Non-pigmented ciliary epithelial cell (primary cell): ENCODE results near the gene PDRG1.
"Not testable (repeated sequence)": the region's sequence is repeated elsewhere in the genome, so short reads cannot be mapped to it uniquely, and the experiment has no call there.

Experiments
- DNase-seq: peaks from one replicate; pipeline ENCODE4 v3.0.0-alpha.2; 2010; ENCODE audit warnings: low read depth

PDRG1 gene

DNA sequence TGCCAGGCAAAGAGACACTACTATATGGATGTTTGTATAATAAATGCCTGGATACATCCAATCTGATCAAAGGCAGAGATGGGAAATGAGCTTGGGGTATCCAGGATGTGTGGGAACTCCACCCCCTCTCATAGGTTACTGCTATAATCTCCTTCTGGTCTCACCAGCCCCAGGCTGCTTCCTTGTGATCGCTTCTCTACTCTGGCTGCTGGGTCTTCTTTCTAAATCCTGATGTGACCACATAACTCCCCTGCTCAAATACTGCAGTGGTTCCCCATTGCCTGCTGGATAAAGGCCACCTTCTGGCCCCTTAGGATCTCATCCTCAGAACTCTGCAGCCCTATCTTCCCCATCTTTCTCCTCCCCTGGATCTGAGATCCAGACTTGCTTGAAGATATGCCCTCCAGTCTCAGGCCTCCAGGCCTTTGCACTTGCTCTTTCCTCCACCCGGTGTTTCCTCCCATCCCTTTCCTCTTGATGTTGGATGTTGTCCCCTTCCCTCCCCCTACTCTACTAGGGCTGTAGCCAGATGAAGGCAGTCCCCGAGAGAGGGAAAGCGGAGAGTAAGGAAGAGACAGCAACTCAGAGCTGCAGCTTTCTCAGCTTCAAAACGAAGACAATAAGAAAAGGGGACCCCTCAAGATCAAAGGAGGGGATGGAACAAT is 15.3 kb upstream of the PDRG1 start:
- DNase-seq: no peak

GRCh38 chr20:31963889-31964288 is 12.0 kb upstream of the PDRG1 start:
- DNase-seq: no peak

DNA sequence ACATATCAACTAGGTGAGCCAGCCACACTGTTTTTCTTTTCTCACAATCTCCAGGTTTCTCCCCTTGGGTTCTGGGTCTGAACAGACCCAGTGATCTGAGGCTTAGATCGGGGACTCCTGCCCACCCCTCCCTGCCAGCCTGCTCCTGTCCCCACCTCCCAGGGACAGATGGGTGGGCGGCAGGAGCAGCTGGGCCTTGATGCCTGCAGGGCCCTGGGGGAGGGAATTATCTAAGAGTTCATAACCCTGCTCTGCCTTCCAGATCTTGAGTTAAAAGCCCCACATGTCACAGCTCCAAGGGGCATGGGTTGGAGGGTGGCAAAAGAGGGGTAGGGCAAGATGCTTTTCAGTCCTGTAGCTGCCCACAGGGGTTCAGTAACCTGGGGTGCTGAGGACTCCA is 10.9 kb upstream of the PDRG1 start:
- no peak for DNase-seq

GRCh38 chr20:31956556-31957526 is 5.0 kb upstream of the PDRG1 start:
- DNase-seq: no peak

DNA sequence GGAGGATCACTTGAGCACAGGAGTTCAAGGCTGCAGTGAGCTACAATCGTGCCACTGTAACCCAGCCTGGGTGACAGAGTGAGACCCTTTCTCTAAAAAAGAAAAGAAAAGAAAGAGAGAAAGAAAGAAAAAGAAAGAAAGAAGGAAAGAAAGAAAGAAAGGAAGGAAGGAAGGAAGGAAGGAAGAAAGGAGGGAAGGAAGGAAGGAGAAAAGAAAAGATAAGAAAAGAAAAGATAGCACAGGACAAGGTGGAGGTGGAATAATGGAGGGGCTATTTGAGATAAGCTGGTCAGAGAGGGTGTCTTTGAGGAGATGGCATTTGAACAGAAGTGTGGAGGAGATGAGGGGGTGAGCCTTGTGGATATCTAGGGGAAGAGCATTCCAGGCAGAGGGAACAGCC is 2.7 kb upstream of the PDRG1 start:
- DNase-seq: no peak

DNA sequence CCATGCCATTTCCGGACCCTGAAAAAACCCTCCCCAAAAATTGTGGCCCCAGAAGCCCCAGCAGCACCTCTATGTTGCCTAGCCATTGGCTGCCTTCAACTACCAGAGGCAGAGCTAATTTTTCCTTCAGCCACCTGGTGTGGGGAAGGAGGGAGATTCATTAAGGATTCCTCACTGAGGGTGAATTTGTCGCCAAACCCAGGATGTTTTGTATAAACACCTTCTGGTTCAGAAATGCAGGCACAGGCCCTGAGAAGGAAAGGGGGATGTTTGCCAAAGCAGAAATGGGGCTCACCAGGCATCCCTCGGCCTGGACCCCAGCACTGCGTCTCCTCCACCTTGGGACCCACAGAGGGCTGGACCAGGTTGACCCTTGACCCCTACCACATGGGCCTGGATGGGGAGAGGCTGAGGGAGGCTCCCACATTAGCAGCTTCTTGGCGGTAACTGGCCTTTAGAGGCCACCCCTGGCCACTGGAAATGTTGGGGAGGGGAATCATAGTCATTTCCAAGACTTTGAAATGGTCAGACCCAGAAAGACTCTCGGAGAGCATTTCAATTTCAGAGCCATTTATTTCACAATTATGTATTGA is 1.8 kb upstream of the PDRG1 start:
- no peak for DNase-seq

- DNase-seq: no peak
Measured at GRCh38 chr20:31951203-31951529, 680 bp downstream of the PDRG1 start.

DNA sequence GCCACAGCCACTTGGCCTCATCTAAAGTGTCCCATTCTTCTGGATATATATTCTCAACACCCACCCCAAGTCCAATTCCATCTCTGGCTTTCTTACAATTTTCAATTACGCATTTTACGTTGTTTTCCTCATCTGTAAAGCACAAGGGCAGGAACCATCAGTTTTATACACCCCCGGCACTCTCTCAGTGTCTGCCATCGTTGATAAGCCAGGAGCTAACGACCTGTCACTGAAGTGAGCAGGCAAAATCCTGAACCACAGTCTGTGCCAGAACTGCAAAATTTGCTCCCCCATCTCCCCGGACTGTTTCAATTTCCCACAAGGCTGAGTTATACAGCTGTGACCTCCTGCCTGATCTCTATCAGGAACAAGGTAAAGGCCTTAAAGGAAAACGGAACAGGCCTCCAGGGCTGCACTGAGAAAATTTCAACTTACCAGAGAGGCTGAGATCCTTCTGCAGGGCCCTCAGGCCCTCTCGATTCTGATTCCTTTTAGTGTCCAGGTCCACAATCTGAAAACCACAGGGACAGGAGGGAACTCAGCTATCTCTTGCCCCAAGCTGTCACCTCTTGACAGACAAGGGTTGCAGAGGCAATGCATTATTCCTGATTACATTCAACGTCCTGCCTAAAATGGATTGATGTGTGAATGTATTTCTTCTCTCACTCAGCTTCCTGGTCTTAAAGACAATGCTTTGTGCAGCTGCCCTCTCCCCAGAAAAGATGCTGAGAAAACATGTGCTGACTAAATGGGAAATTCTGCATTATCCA is 1.8 kb downstream of the PDRG1 start:
- DNase-seq: no peak

- no peak for DNase-seq
Measured at GRCh38 chr20:31948008-31948407, 3.8 kb downstream of the PDRG1 start.

GRCh38 chr20:31945785-31946184 is 6.1 kb downstream of the PDRG1 start:
- DNase-seq: no peak

DNA sequence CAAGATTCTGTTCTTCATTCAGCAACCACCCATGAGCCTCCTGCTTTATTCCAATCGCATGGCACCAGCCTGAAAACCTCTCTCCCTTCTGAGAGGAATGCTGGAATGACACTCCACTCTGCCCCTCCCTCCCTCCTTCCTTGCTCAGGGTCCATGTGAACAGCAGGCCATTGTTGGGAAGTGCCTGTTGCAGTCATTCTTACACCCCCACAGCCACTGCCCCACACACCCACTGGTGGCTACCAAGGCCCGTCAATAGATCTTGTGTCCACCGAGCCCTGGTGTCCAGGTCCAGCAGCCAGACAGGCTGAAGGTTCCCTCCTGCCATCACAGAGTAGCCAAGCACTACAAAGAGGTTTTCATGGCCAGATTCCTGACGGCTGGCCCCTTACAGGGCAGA is 6.5 kb downstream of the PDRG1 start:
- no peak for DNase-seq

- no peak for DNase-seq
Measured at GRCh38 chr20:31943052-31943471, 8.8 kb downstream of the PDRG1 start.

- no peak for DNase-seq
Measured at GRCh38 chr20:31939661-31940060, 12.2 kb downstream of the PDRG1 start.

GRCh38 chr20:31937820-31938219 is 14.0 kb downstream of the PDRG1 start:
- no peak for DNase-seq

- DNase-seq: no peak
Measured at GRCh38 chr20:31936420-31936819, 15.4 kb downstream of the PDRG1 start.

- DNase-seq: no peak
Measured at GRCh38 chr20:31934968-31935764, 16.7 kb downstream of the PDRG1 start.

DNA sequence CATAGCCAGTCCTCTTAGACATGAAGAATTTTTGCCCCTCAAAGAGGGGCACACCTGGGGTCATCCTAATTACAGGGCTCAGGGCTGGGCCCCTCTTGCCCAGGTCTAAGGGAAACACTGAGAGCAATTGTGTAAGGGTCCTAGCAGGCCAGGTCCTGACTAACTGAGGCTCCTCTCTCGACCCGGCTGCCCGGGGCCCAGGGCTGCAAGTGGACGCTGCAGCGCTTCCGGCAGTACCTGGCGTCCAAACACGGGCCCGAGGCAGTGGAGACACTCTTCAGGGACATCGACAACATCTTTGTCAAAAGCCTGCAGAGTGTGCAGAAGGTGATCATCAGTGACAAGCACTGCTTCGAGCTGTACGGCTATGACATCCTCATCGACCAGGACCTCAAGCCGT is 17.4 kb downstream of the PDRG1 start:
- no peak for DNase-seq

DNA sequence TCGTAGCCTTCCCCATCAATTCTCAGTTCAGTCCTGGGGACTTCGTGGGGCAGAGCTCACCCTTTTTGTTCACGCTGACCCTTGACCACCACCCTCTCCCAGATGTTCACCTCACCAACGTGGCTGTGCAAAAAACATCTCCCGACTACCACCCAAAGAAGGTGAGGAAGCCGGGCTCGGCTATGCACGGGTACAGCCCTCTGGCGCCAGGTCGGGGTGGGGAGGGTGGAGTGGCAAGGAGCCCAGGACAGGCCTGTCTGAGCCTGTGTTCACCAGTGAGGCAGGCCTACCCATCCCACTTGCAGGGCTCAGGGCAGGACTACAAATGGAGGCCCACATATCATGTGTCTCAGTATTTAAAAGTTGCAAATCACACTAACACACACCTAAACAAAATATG is 18.1 kb downstream of the PDRG1 start:
- DNase-seq: no peak

DNA sequence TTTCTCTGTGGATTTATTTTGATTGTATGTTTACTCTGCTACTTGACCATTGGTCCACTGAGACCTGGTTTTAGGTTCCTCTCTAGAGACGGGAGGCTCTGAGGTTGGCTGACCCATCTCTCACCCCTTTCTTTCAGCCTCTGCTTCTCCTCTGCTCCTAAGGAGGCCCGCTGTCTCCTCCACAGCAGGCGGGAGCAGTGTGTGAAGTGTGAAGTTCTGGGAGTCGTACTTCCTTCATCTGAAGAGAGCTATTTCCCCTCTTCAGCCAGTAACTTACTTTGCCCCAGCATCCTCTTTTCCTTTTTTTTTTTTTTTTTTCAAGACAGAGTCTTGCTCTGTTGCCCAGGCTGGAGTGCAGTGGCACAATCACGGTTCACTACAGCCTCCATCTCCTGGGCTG is 21.1 kb downstream of the PDRG1 start:
- DNase-seq: no peak

- not testable (repeated sequence) for DNase-seq
Measured at GRCh38 chr20:31929631-31930030, 22.2 kb downstream of the PDRG1 start.

DNA sequence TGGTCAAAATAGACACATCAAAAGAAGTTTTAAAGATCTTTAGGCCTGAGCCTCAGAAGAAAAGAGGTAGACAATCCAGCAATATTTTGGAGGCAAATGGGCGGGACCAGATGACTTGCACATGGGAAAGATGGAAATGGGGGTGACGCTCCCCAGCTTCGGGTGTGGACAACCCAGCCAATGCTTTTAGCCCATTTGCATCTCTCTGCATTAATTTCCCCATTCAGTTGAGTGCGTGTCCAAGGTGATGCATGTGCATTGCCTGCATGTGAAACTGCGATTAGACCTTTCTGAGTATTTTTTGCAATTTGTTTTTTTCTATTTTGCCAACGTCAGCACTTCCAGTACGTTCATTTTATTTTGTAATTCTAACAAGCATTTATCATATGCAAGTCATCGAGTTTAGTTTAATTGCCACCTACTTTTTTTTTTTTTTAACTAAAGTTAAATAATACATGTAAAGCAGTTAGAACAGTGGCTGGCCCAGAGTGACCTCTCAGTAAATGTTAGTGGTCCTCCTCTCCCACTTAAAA is 24.2 kb downstream of the PDRG1 start:
- no peak for DNase-seq
